Mesenchymal stem cell (in vitro differentiated cells and primary cell): ENCODE data around the gene SLC7A4.
"Not testable (repeated sequence)": the region's sequence is repeated elsewhere in the genome, so short reads cannot be mapped to it uniquely, and the experiment has no call there.

Experiments used
- DNase-seq: peaks from one replicate; pipeline ENCODE4 v3.0.0-alpha.2; 2013
- H2AFZ ChIP-seq: one replicate; pipeline ENCODE4 v1.6.1; 2013; ENCODE audit warnings: low read depth, mild to moderate bottlenecking, control low read depth, inconsistent platforms, low read length, moderate library complexity
- H2AK5ac ChIP-seq: 2 replicates; pipeline ENCODE4 v1.6.1; 2013; ENCODE audit warnings: low read length, moderate library complexity, mild to moderate bottlenecking, inconsistent platforms; ENCODE audit not compliant: severe bottlenecking
- H2BK120ac ChIP-seq: one replicate; pipeline ENCODE4 v1.6.1; 2013; ENCODE audit warnings: low read depth, mild to moderate bottlenecking, inconsistent platforms, low read length, moderate library complexity
- H2BK12ac ChIP-seq, 2 experiments: one replicate each; pipeline ENCODE4 v1.6.1; 2013; ENCODE audit warnings: inconsistent platforms in 2 of 2, low read length in 2 of 2, mild to moderate bottlenecking in 2 of 2, moderate library complexity in 2 of 2, control low read depth in 1 of 2
- H2BK15ac ChIP-seq: one replicate; pipeline ENCODE4 v1.6.1; 2013; ENCODE audit warnings: mild to moderate bottlenecking, low read depth, inconsistent platforms; ENCODE audit not compliant: poor library complexity, severe bottlenecking
- H2BK5ac ChIP-seq: 2 replicates; pipeline ENCODE4 v1.6.1; 2013; ENCODE audit warnings: low read depth, mild to moderate bottlenecking, low read length, control low read depth, inconsistent platforms; ENCODE audit not compliant: poor library complexity, severe bottlenecking
- H3K14ac ChIP-seq, 2 experiments: one replicate each; pipeline ENCODE4 v1.6.1; 2013; ENCODE audit warnings: inconsistent platforms in 2 of 2, low read length in 2 of 2, control low read depth in 1 of 2, mild to moderate bottlenecking in 1 of 2, moderate library complexity in 1 of 2
- H3K18ac ChIP-seq, 2 experiments: one replicate each; pipeline ENCODE4 v1.6.1; 2013; ENCODE audit warnings: inconsistent platforms in 2 of 2, low read length in 2 of 2, control low read depth in 1 of 2, low read depth in 1 of 2, mild to moderate bottlenecking in 1 of 2
- H3K23ac ChIP-seq, 2 experiments: one replicate each; pipeline ENCODE4 v1.6.1; 2013; ENCODE audit warnings: inconsistent platforms in 2 of 2, low read length in 2 of 2, mild to moderate bottlenecking in 2 of 2, moderate library complexity in 2 of 2, control low read depth in 1 of 2
- H3K27ac ChIP-seq: 2 replicates; pipeline ENCODE4 v1.5.1; 2013; ENCODE audit warnings: mild to moderate bottlenecking, moderate library complexity, low read length, control low read depth, inconsistent platforms; ENCODE audit not compliant: poor library complexity, severe bottlenecking
- H3K27me3 ChIP-seq, 2 experiments: 2 replicates each; pipeline versions ENCODE4 v1.6.1 to v1.7.0; 2013; ENCODE audit warnings: low read length in 2 of 2, mild to moderate bottlenecking in 2 of 2, moderate library complexity in 2 of 2, control low read depth in 1 of 2, inconsistent platforms in 1 of 2; ENCODE audit not compliant: control insufficient read depth in 1 of 2, insufficient read depth in 1 of 2
- H3K36me3 ChIP-seq, 2 experiments: 2 replicates each; pipeline versions ENCODE4 v1.6.1 to v1.7.0; 2013; ENCODE audit warnings: low read length in 2 of 2, control low read depth in 1 of 2, inconsistent platforms in 1 of 2, low read depth in 1 of 2, mild to moderate bottlenecking in 1 of 2; ENCODE audit not compliant: insufficient read depth in 2 of 2, control insufficient read depth in 1 of 2
- H3K4ac ChIP-seq, 2 experiments: one replicate each; pipeline ENCODE4 v1.6.1; 2013; ENCODE audit warnings: inconsistent platforms in 2 of 2, low read length in 2 of 2, mild to moderate bottlenecking in 2 of 2, moderate library complexity in 2 of 2, control low read depth in 1 of 2, low read depth in 1 of 2
- H3K4me1 ChIP-seq: 2 replicates; pipeline ENCODE4 v1.6.1; 2013; ENCODE audit warnings: low read depth, low read length, control low read depth; ENCODE audit not compliant: control insufficient read depth, insufficient read depth
- H3K4me2 ChIP-seq: 2 replicates; pipeline ENCODE4 v1.6.1; 2013; ENCODE audit warnings: low read length, mild to moderate bottlenecking, inconsistent platforms; ENCODE audit not compliant: poor library complexity, severe bottlenecking
- H3K4me3 ChIP-seq, 2 experiments: 2 replicates each; pipeline versions ENCODE4 v1.5.1 to v1.7.0; 2013; ENCODE audit warnings: low read length in 2 of 2, mild to moderate bottlenecking in 2 of 2, control low read depth in 1 of 2, low read depth in 1 of 2; ENCODE audit not compliant: insufficient read depth in 1 of 2
- H3K79me1 ChIP-seq: replicated peaks from 2 replicates; pipeline ENCODE4 v1.6.1; 2013; ENCODE audit warnings: mild to moderate bottlenecking, control low read depth, low read length, inconsistent platforms; ENCODE audit not compliant: poor library complexity, severe bottlenecking
- H3K9ac ChIP-seq: 2 replicates; pipeline ENCODE4 v1.7.0; 2013; ENCODE audit warnings: mild to moderate bottlenecking, low read length, moderate library complexity
- H3K9me3 ChIP-seq: 2 replicates; pipeline ENCODE4 v1.7.0; 2013; ENCODE audit warnings: mild to moderate bottlenecking, low read length; ENCODE audit not compliant: control insufficient read depth
- H4K8ac ChIP-seq: one replicate; pipeline ENCODE4 v1.6.1; 2013; ENCODE audit warnings: inconsistent platforms, mild to moderate bottlenecking, low read length, moderate library complexity
- H4K91ac ChIP-seq: one replicate; pipeline ENCODE4 v1.6.1; 2013; ENCODE audit warnings: mild to moderate bottlenecking, low read length, inconsistent platforms
- WGBS: methylation state at CpG from one replicate; pipeline ENCODE4 v1.1.7; 2013; ENCODE audit warnings: mixed read lengths; 5-methylcytosine and 5-hydroxymethylcytosine counted together

The SLC7A4 gene

GRCh38 chr22:21067075-21067900 lies 34.9 kb upstream of the SLC7A4 start:
- H3K79me1 ChIP-seq, result no peaks in the 10 kb centered on the region
- no peak overlapping the region for H2AK5ac ChIP-seq
- H3K4ac ChIP-seq, result no peak overlapping the region
- H3K4me2 ChIP-seq, result no peak overlapping the region
- H3K4me1 ChIP-seq, result no peaks in the 10 kb centered on the region
- no peak overlapping the region for H2BK12ac ChIP-seq
- H3K27me3 ChIP-seq, result peaks cover 5 to 23% of the 10 kb centered on the region in 2 experiments
- H3K18ac ChIP-seq, result no peak overlapping the region
- no peak overlapping the region for H3K14ac ChIP-seq
- no peak overlapping the region for H3K23ac ChIP-seq
- H2BK15ac ChIP-seq, result no peak overlapping the region
- H3K9me3 ChIP-seq, result peaks cover 6% of the 10 kb centered on the region
- 88% methylated on average over 28 of the region's 28 CpGs for WGBS
- no peaks in the 10 kb centered on the region for H3K36me3 ChIP-seq
- H2BK120ac ChIP-seq, result no peak overlapping the region
- H4K91ac ChIP-seq, result no peak overlapping the region
- no peak overlapping the region for H2BK5ac ChIP-seq
- no peak for DNase-seq
- no peak overlapping the region for H3K4me3 ChIP-seq
- H3K9ac ChIP-seq, result no peak overlapping the region
- no peak overlapping the region for H2AFZ ChIP-seq
- no peak overlapping the region for H4K8ac ChIP-seq
- no peak overlapping the region for H3K27ac ChIP-seq

DNA sequence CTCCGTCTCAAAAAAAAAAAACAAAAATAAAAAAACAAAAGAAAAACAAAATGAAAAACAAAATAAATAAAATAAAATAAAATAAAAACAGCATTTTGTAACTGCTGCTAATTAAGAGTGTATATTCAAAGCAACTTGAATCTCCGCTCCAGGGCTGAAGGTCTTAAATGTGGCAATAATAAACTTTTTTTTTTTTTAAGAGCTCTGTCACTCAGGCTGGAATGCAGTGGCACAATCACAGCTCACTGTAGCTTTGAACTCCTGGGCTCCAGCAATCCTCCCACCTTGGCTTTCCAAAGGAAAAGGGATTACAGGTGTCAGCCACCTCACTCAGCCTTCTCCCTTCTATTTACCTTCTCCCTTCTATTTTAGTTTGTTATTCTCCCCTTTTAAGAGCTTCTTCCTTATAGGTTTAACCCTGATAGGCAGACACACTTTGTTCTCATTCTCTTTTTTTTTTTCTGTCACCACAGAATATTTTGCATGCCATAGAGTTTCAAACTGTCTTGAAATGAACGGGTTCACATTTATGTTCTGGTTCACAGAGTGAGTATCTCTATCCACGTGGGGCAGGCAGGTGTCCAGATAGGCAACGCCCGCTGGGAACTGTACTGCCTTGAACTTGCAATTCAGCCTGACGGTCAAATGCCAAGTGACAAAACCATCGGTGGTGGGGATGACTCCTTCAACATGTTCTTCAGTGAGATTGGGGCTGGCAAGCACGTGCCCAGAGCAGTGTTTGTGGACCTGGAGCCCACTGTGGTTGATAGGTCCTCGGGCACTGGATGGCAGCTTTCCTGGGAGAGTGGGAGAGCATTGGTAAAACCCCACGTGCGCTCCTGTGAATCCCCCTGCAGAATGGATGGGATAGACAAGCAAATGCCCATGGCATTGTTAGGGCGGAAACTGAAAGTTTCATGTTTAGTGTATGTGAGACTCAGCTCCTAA lies 32.8 kb upstream of the SLC7A4 start:
- H4K8ac ChIP-seq, result no peak overlapping the region
- H3K9me3 ChIP-seq, result no peaks in the 10 kb centered on the region
- no peak overlapping the region for H3K4ac ChIP-seq
- H2BK15ac ChIP-seq, result no peak overlapping the region
- H3K27ac ChIP-seq, result no peak overlapping the region
- H3K23ac ChIP-seq, result no peak overlapping the region
- H3K79me1 ChIP-seq, result no peaks in the 10 kb centered on the region
- H3K4me2 ChIP-seq, result no peak overlapping the region
- H2AK5ac ChIP-seq, result no peak overlapping the region
- H3K14ac ChIP-seq, result no peak overlapping the region
- H3K4me1 ChIP-seq, result no peaks in the 10 kb centered on the region
- peaks cover 5 to 19% of the 10 kb centered on the region in 2 experiments for H3K27me3 ChIP-seq
- no peak overlapping the region for H2BK12ac ChIP-seq
- 74% methylated on average over 12 of the region's 13 CpGs for WGBS
- H3K18ac ChIP-seq, result no peak overlapping the region
- no peak overlapping the region for H3K4me3 ChIP-seq
- no peak overlapping the region for H2BK5ac ChIP-seq
- DNase-seq, result no peak
- H2BK120ac ChIP-seq, result no peak overlapping the region
- no peak overlapping the region for H4K91ac ChIP-seq
- no peaks in the 10 kb centered on the region for H3K36me3 ChIP-seq
- H2AFZ ChIP-seq, result no peak overlapping the region
- no peak overlapping the region for H3K9ac ChIP-seq

DNA sequence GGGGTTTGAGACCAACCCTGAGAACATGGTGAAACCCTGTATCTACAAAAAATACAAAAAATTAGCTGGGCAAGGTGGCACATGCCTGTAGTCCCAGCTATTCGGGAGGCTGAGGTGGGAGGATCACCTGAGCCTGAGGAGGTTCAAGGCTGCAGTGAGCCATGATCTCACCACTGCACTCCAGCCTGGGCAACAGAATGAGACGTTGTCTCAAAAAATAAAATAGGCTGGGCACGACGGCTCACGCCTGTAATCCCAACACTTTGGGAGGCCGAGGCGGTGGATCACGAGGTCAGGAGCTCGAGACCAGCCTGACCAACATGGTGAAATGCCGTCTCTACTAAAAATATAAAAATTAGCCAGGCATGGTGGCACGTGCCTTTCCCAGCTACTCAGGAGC lies 32.1 kb upstream of the SLC7A4 start:
- not testable (repeated sequence) for H3K18ac ChIP-seq, H4K91ac ChIP-seq, H3K23ac ChIP-seq, H4K8ac ChIP-seq, DNase-seq, H2BK5ac ChIP-seq, H2BK120ac ChIP-seq, H3K4ac ChIP-seq, H3K4me2 ChIP-seq, H2BK12ac ChIP-seq, H3K36me3 ChIP-seq, H3K4me3 ChIP-seq, H3K79me1 ChIP-seq, H3K14ac ChIP-seq, H3K9me3 ChIP-seq, H3K27ac ChIP-seq, H2AFZ ChIP-seq, H3K4me1 ChIP-seq, H2BK15ac ChIP-seq, H2AK5ac ChIP-seq, H3K9ac ChIP-seq
- peaks cover 5 to 19% of the 10 kb centered on the region in 2 experiments for H3K27me3 ChIP-seq
- 90% methylated on average over 11 of the region's 11 CpGs for WGBS
